H1 (cell line): ENCODE results near the gene KRT1. TPM values are rescaled to one million over a fixed set of nuclear protein-coding genes. Genes with fewer than 3 reads are reported as not detected.

ENCODE experiments used
- CTCF ChIA-PET: fragments of 300-600 bp; sonication (Branson Sonifier 250); formaldehyde crosslinking; loops from one replicate; lab custom pipeline; 2021; ENCODE audit not compliant: partially characterized antibody; lab: Charles Lee
- POLR2A ChIA-PET: fragments of 300-600 bp; sonication (Branson Sonifier 250); formaldehyde crosslinking; loops from one replicate; lab custom pipeline; 2021; ENCODE audit warnings: inconsistent platforms; ENCODE audit not compliant: partially characterized antibody; lab: Charles Lee
- DNase-seq, 2 experiments: peaks; one replicate each; pipeline versions ENCODE4 v3.0.0 to v3.0.0-alpha.2; 2010 to 2022; ENCODE audit warnings: low spot score in 2 of 2, low read depth in 1 of 2, mixed read lengths in 1 of 2
- FAIRE-seq: peaks from 2 replicates; lab custom pipeline; 2011; peaks lifted over from hg19 to GRCh38; lab: Jason Lieb, UNC
- H2AFZ ChIP-seq: 2 replicates; pipeline ENCODE4 v1.8.1; 2012; ENCODE audit warnings: low read length, inconsistent platforms
- H2AK5ac ChIP-seq: 2 replicates; pipeline ENCODE4 v1.6.1; 2013; ENCODE audit warnings: low read depth, low read length
- H2BK120ac ChIP-seq: replicated peaks from 2 replicates; pipeline ENCODE3; 2013; ENCODE audit warnings: low read depth, low read length, inconsistent platforms
- H2BK12ac ChIP-seq: 2 replicates; pipeline ENCODE4 v1.6.1; 2013; ENCODE audit warnings: low read depth, low read length
- H2BK15ac ChIP-seq: 2 replicates; pipeline ENCODE4 v1.6.1; 2013; ENCODE audit warnings: low read length
- H2BK20ac ChIP-seq: 2 replicates; pipeline ENCODE4 v1.6.1; 2013; ENCODE audit warnings: low read length
- H2BK5ac ChIP-seq: 2 replicates; pipeline ENCODE4 v1.6.1; 2013; ENCODE audit warnings: low read depth, low read length
- H3K14ac ChIP-seq: 2 replicates; pipeline ENCODE4 v1.6.1; 2013; ENCODE audit warnings: inconsistent platforms; ENCODE audit not compliant: insufficient read length
- H3K18ac ChIP-seq: 2 replicates; pipeline ENCODE4 v1.6.1; 2013; ENCODE audit warnings: low read length; ENCODE audit errors: extremely low read depth
- H3K23ac ChIP-seq: 2 replicates; pipeline ENCODE4 v1.6.1; 2013; ENCODE audit warnings: inconsistent platforms; ENCODE audit not compliant: insufficient read length
- H3K23me2 ChIP-seq: 2 replicates; pipeline ENCODE4 v1.6.1; 2013; ENCODE audit warnings: low read depth, low read length
- H3K27ac ChIP-seq: 2 replicates; pipeline ENCODE4 v1.6.1; 2011; ENCODE audit warnings: low read depth, low read length, inconsistent platforms
- H3K27me3 ChIP-seq, 4 experiments: replicated peaks in 1 of 4; 1 replicate in 1 of 4; 2 replicates in 3 of 4; pipeline versions ENCODE4 v1.6.1 to v1.8.1; 2011 to 2013; ENCODE audit warnings: low read length in 3 of 4, mild to moderate bottlenecking in 3 of 4, inconsistent platforms in 2 of 4, mixed read lengths in 2 of 4, moderate library complexity in 1 of 4; ENCODE audit not compliant: control insufficient read depth in 3 of 4, insufficient read depth in 3 of 4; ENCODE audit errors: extremely low read depth in 1 of 4
- H3K36me3 ChIP-seq, 4 experiments: 2 replicates each; pipeline versions ENCODE4 v1.6.1 to v1.8.1; 2011 to 2013; ENCODE audit warnings: mild to moderate bottlenecking in 4 of 4, low read length in 3 of 4, moderate library complexity in 2 of 4, control low read depth in 1 of 4, inconsistent platforms in 1 of 4; ENCODE audit not compliant: insufficient read depth in 4 of 4, control insufficient read depth in 2 of 4
- H3K4ac ChIP-seq: replicated peaks from 2 replicates; pipeline ENCODE3; 2013; ENCODE audit warnings: low read length, low read depth, mixed read lengths, inconsistent platforms; ENCODE audit not compliant: insufficient read length
- H3K4me1 ChIP-seq, 4 experiments: replicated peaks in 1 of 4; 1 replicate in 1 of 4; 2 replicates in 3 of 4; pipeline versions ENCODE4 v1.6.1 to v1.8.1; 2011 to 2013; ENCODE audit warnings: low read length in 3 of 4, inconsistent platforms in 2 of 4, mixed read lengths in 1 of 4; ENCODE audit not compliant: insufficient read depth in 4 of 4, control insufficient read depth in 3 of 4
- H3K4me2 ChIP-seq, 2 experiments: 2 replicates each; pipeline versions ENCODE4 v1.6.1 to v1.8.1; 2011 to 2013; ENCODE audit warnings: low read depth in 2 of 2, low read length in 2 of 2, control low read depth in 1 of 2, inconsistent platforms in 1 of 2, mild to moderate bottlenecking in 1 of 2; ENCODE audit not compliant: insufficient read depth in 1 of 2
- H3K4me3 ChIP-seq, 4 experiments: fragments of 200-600, 300-600 bp in 1 of 4; sonication (generic), shearing (Covaris generic), sonication (Bioruptor Twin) in 1 of 4; 2 replicates each; pipeline versions ENCODE4 v1.5.1 to v1.8.1; 2011 to 2016; ENCODE audit warnings: low read length in 4 of 4, low read depth in 3 of 4, control low read depth in 2 of 4, inconsistent platforms in 2 of 4, mild to moderate bottlenecking in 2 of 4, mixed read lengths in 1 of 4, moderate library complexity in 1 of 4; ENCODE audit not compliant: insufficient read depth in 2 of 4; ENCODE audit errors: extremely low read depth in 1 of 4
- H3K56ac ChIP-seq: replicated peaks from 2 replicates; pipeline ENCODE3; 2013; ENCODE audit warnings: low read depth, mild to moderate bottlenecking, mixed read lengths, low read length, inconsistent platforms; ENCODE audit not compliant: insufficient read length
- H3K79me1 ChIP-seq: 2 replicates; pipeline ENCODE4 v1.6.1; 2013; ENCODE audit warnings: low read depth, low read length, control low read depth
- H3K79me2 ChIP-seq, 2 experiments: 2 replicates each; pipeline versions ENCODE4 v1.6.1 to v1.8.1; 2012 to 2013; ENCODE audit warnings: low read length in 2 of 2, mild to moderate bottlenecking in 2 of 2, inconsistent platforms in 1 of 2; ENCODE audit not compliant: insufficient read depth in 2 of 2, control insufficient read depth in 1 of 2
- H3K9ac ChIP-seq, 4 experiments: replicated peaks in 1 of 4; 1 replicate in 1 of 4; 2 replicates in 3 of 4; pipeline versions ENCODE4 v1.6.1 to v1.8.1; 2011 to 2013; ENCODE audit warnings: low read depth in 3 of 4, low read length in 3 of 4, control low read depth in 2 of 4, mild to moderate bottlenecking in 2 of 4, moderate library complexity in 2 of 4, inconsistent platforms in 1 of 4; ENCODE audit errors: extremely low read depth in 1 of 4
- H3K9me3 ChIP-seq, 2 experiments: 2 replicates each; pipeline versions ENCODE4 v1.6.1 to v1.8.1; 2012 to 2013; ENCODE audit warnings: mild to moderate bottlenecking in 2 of 2, moderate library complexity in 2 of 2, control low read depth in 1 of 2, inconsistent platforms in 1 of 2, low read depth in 1 of 2, low read length in 1 of 2, mixed read lengths in 1 of 2; ENCODE audit not compliant: insufficient read depth in 2 of 2
- H4K20me1 ChIP-seq, 2 experiments: replicated peaks in 1 of 2; 2 replicates each; pipeline versions ENCODE3 to v1.8.1; 2011 to 2013; ENCODE audit warnings: inconsistent platforms in 2 of 2, low read length in 2 of 2, mild to moderate bottlenecking in 1 of 2; ENCODE audit not compliant: insufficient read depth in 2 of 2, control insufficient read depth in 1 of 2
- H4K5ac ChIP-seq: 2 replicates; pipeline ENCODE4 v1.6.1; 2013; ENCODE audit warnings: low read length, low read depth, mixed read lengths, inconsistent platforms; ENCODE audit not compliant: insufficient read length
- H4K8ac ChIP-seq: 2 replicates; pipeline ENCODE4 v1.8.0; 2013; ENCODE audit warnings: mild to moderate bottlenecking, moderate library complexity, low read length, inconsistent platforms; ENCODE audit not compliant: insufficient read depth; ENCODE audit errors: extremely low read depth
- H4K91ac ChIP-seq: replicated peaks from 2 replicates; pipeline ENCODE3; 2013; ENCODE audit warnings: low read length, mixed read lengths, inconsistent platforms; ENCODE audit not compliant: insufficient read length
- HDAC6 ChIP-seq: IDR thresholded peaks from one replicate; pipeline ENCODE4 v1.7.1; 2012; ENCODE audit warnings: low read depth, mild to moderate bottlenecking, inconsistent platforms, low read length, moderate library complexity
- SP4 ChIP-seq: IDR thresholded peaks from 2 replicates; pipeline ENCODE4 v1.6.1; 2012; ENCODE audit warnings: low read length, inconsistent platforms
- SUZ12 ChIP-seq: fragments of 200-600 bp; sonication (generic); IDR thresholded peaks from 2 replicates; pipeline ENCODE4 v1.6.1; 2012; ENCODE audit warnings: mild to moderate bottlenecking, inconsistent platforms, low read length, moderate library complexity, mixed read lengths
- TAF7 ChIP-seq: optimal IDR thresholded peaks from 2 replicates; pipeline ENCODE3; 2011; ENCODE audit warnings: low read depth, mild to moderate bottlenecking, inconsistent platforms, low read length, moderate library complexity, borderline replicate concordance
- TBP ChIP-seq: IDR thresholded peaks from 2 replicates; pipeline ENCODE4 v1.6.1; 2011; ENCODE audit warnings: low read depth, low read length, improper control_type of control experiment
- WGBS, 2 experiments: shearing (Covaris generic) in 1 of 2; methylation state at CpG; one replicate each; pipeline versions ENCODE4 v1.1.6 to v1.1.7; 2013 to 2015; ENCODE audit warnings: low lambda C conversion rate in 2 of 2, mixed read lengths in 2 of 2, inconsistent platforms in 1 of 2, low coverage in 1 of 2, missing lambda C conversion rate in 1 of 2; ENCODE audit not compliant: insufficient replicate concordance in 2 of 2, insufficient coverage in 1 of 2, insufficient read length in 1 of 2; ENCODE audit errors: extremely low coverage in 1 of 2, missing lambda C conversion rate in 1 of 2; 5-methylcytosine and 5-hydroxymethylcytosine counted together
- polyA plus RNA-seq, 7 experiments: library from polyadenylated mRNA; depleted of rRNA in 3 of 7; stranded (reverse) in 5 of 7; unstranded in 2 of 7; fragments of >200 nt in 5 of 7; fragments of 200-250 nt in 2 of 7; gene quantifications; 1 replicate in 5 of 7; 2 replicates in 1 of 7; 4 replicates in 1 of 7; pipeline versions ENCODE4 v1.2.1 to v1.2.3, GENCODE V29; 2011 to 2013; ENCODE audit warnings: missing spikeins in 2 of 7, mixed read lengths in 2 of 7
- total RNA-seq: library from RNA; stranded (reverse); fragmentation: NEBNext Ultra II Directional; extraction: Animal tissue kit (Norgen Biotek cat#: 25700); gene quantifications from 2 replicates; pipeline ENCODE4 v1.2.1, GENCODE V29; 2021
- TF ChIP-seq, protein P1 (sequence below): IDR thresholded peaks from 2 replicates; pipeline ENCODE4 v1.6.1; 2012; ENCODE audit warnings: inconsistent platforms

The KRT1 gene
- total and polyA plus RNA-seq, 2 of the 8 experiments (the other 6 are each of a cell fraction or from before 2014, with no cell fraction given) = not detected

- Histone ChIP-seq H4K8ac (no peak overlapping the region), H3K4me1 (no peaks in the 10 kb centered on the region), H3K79me1 (no peaks in the 10 kb centered on the region), H3K9ac (no peak overlapping the region), H3K9me3 (no peaks in the 10 kb centered on the region), H4K91ac (no peak overlapping the region), H3K56ac (no peak overlapping the region), H2BK5ac (no peak overlapping the region), H3K27me3 (no peaks in the 10 kb centered on the region; a peak in 1 of 7 replicates), H3K4me2 (no peak overlapping the region), H3K36me3 (no peaks in the 10 kb centered on the region), H2AK5ac (no peak overlapping the region), H4K20me1 (no peaks in the 10 kb centered on the region), H3K4me3 (no peak overlapping the region), H3K79me2 (no peaks in the 10 kb centered on the region), H3K18ac (no peak overlapping the region), H2AFZ (no peak overlapping the region), H4K5ac (no peak overlapping the region), H3K27ac (no peak overlapping the region), H2BK120ac (no peak overlapping the region), H3K4ac (no peak overlapping the region), H3K14ac (no peak overlapping the region), H2BK12ac (no peak overlapping the region), H2BK20ac (no peak overlapping the region), H2BK15ac (no peak overlapping the region), H3K23ac (no peak overlapping the region), H3K23me2 (no peaks in the 10 kb centered on the region; the same call in 1 of the 2 replicates)
- FAIRE-seq (no peak), DNase-seq (no peak)
- POLR2A ChIA-PET = no interaction called here
- CTCF ChIA-PET = interaction anchor here (1.0 to 1.2 kb wide), 2 partner anchors 43 to 209 kb away, joined by 4 read pairs; no protein-coding TSS in a partner anchor
- WGBS, 2 experiments = 90% methylated on average over 3 of the region's 3 CpGs; no CpG with 5 or more reads in 1 of the 2 experiments
- no peak for TF ChIP-seq SUZ12
- no peak for TF ChIP-seq TAF7
- no peak for TF ChIP-seq SP4
- no peak for TF ChIP-seq HDAC6
- TF ChIP-seq, protein P1, sequence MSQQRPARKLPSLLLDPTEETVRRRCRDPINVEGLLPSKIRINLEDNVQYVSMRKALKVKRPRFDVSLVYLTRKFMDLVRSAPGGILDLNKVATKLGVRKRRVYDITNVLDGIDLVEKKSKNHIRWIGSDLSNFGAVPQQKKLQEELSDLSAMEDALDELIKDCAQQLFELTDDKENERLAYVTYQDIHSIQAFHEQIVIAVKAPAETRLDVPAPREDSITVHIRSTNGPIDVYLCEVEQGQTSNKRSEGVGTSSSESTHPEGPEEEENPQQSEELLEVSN = no peak
- TF ChIP-seq TBP = no peak
Observed at GRCh38 chr12:52670961-52671360, 9.2 kb downstream of the KRT1 start.
